Mesothelial cell of epicardium (in vitro differentiated cells): Measurements from ENCODE around the gene NFATC2. TPM values are rescaled to one million over a fixed set of nuclear protein-coding genes. Genes with fewer than 3 reads are reported as not detected.

Experiments used
- DNase-seq, 2 experiments: peaks; one replicate each; pipeline ENCODE4 v3.0.0; 2021; ENCODE audit warnings: low spot score in 2 of 2; ENCODE audit not compliant: unreplicated experiment in 2 of 2
- H3K27ac Mint-ChIP-seq: 2 replicates; pipeline ENCODE4 v1.8.0; 2021; ENCODE audit warnings: mixed read lengths
- H3K27me3 Mint-ChIP-seq: 2 replicates; pipeline ENCODE4 v1.8.0; 2021; ENCODE audit warnings: low read depth, mixed read lengths
- H3K36me3 Mint-ChIP-seq: 2 replicates; pipeline ENCODE4 v1.8.0; 2021; ENCODE audit warnings: mixed read lengths
- H3K4me1 Mint-ChIP-seq: 2 replicates; pipeline ENCODE4 v1.8.0; 2021; ENCODE audit warnings: mixed read lengths
- H3K4me3 Mint-ChIP-seq: 2 replicates; pipeline ENCODE4 v1.8.0; 2021; ENCODE audit warnings: mild to moderate bottlenecking, moderate library complexity, mixed read lengths
- H3K9me3 Mint-ChIP-seq: 2 replicates; pipeline ENCODE4 v1.8.0; 2021; ENCODE audit warnings: mixed read lengths
- CTCF ChIP-seq: fragments of 200-600 bp; sonication (generic); IDR thresholded peaks from one replicate; pipeline ENCODE4 v1.5.0; 2021; ENCODE audit warnings: antibody characterized with exemption; ENCODE audit not compliant: unreplicated experiment
- total RNA-seq: library from RNA; stranded (reverse); gene quantifications from 3 replicates; pipeline ENCODE4 v1.2.1, GENCODE V29; 2021

Gene NFATC2
- total RNA-seq, 1 donor from 2014 or later: 14.0 TPM

- Mint-ChIP-seq H3K27me3 (no peaks in the 10 kb centered on the region), H3K4me3 (no peak overlapping the region), H3K9me3 (no peaks in the 10 kb centered on the region), H3K27ac (peak overlapping the region; percentile 94), H3K36me3 (peaks cover 7% of the 10 kb centered on the region), H3K4me1 (peaks cover 37% of the 10 kb centered on the region)
- TF ChIP-seq CTCF: no peak
- no peak for DNase-seq
Measured at GRCh38 chr20:51447765-51448148, 94.8 kb downstream of the NFATC2 start.

DNA sequence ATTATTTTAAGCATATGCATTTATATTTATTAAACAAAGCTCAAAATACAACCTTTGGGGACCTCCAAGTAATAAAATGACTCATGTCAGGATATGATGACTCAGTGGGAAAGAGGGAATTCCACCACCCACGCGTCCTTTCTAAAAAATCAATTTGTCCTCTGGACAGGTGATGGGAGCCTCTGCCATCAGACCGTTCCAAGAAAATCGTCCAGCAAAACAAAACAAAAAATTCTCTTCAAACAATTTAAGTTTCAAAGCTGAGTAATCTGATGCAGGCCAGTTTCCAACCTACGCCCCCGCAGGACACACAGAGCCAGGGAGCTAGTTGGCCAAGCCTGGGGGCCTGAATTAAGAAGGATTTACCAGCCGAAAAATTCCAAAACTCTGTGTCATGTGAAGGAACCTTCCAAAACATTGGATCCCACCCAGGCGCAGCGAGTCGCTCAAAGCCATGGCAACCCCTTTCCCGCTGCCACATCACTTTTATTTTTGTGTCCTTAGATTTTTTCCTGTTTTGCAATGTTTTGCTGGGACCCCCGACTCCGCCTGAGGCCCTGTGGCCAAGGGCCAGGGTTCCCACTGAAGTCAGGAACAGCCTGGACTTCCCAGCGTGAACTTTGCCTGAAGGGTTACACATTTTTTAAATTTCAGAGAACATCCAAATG lies 95.3 kb downstream of the NFATC2 start:
- Mint-ChIP-seq H3K36me3 (peaks cover 2% of the 10 kb centered on the region), H3K4me3 (no peak overlapping the region), H3K9me3 (no peaks in the 10 kb centered on the region), H3K27me3 (no peaks in the 10 kb centered on the region), H3K27ac (peak overlapping the region; percentile 94), H3K4me1 (peaks cover 37% of the 10 kb centered on the region)
- DNase-seq: peak in 1 of 2 experiments; percentile 56
- no peak for TF ChIP-seq CTCF

DNA sequence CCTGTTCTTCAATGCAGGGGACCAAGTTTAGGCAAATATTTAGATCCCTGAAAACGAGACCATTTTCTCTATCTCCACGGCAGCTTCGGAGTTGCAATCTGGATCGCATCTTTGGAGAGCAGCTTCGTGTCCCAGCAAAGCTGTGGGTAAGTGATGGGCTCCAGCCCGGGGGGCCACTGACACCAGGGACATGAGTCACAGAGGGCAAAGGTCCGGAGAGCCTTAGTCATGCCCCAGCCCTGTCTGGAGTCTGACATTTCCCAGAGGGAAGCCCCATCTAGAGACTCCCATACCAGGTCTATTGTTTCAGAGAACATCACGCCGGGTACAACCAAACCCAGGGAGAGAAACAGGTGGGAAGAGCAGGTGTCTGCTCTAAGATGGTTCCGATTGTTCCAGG lies 95.9 kb downstream of the NFATC2 start:
- Mint-ChIP-seq H3K36me3 (no peaks in the 10 kb centered on the region), H3K27me3 (no peaks in the 10 kb centered on the region), H3K9me3 (no peaks in the 10 kb centered on the region), H3K4me1 (peaks cover 37% of the 10 kb centered on the region), H3K4me3 (no peak overlapping the region), H3K27ac (peak overlapping the region; percentile 86)
- TF ChIP-seq CTCF: no peak
- DNase-seq: no peak

GRCh38 chr20:51446230-51446629 lies 96.3 kb downstream of the NFATC2 start:
- TF ChIP-seq CTCF: no peak
- Mint-ChIP-seq H3K9me3 (no peaks in the 10 kb centered on the region), H3K36me3 (no peaks in the 10 kb centered on the region), H3K27me3 (no peaks in the 10 kb centered on the region), H3K4me1 (peaks cover 37% of the 10 kb centered on the region), H3K4me3 (no peak overlapping the region), H3K27ac (peak overlapping the region; percentile 86)
- no peak for DNase-seq

DNA sequence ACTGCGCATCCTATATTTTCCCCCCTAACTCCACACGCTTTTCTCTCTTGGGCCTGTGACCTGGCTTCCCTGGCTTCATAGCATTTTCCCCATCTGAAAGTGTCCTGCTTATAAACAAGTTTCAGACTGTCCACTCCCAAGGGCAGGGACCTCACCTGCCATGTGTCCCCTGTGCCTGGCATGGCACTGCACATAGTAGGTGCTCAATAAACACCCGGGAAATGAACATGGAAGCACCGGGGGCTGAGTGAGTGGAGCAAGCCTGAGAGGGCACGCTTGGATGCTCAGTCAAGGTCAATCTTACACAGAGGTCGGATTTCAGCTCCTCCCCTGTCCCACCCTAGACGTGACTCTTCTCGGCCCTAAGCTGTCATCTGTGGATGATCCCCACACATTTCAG lies 96.9 kb downstream of the NFATC2 start:
- no peaks in the 10 kb centered on the region for H3K9me3 Mint-ChIP-seq
- H3K27ac Mint-ChIP-seq: no peak overlapping the region
- H3K4me1 Mint-ChIP-seq: peaks cover 36% of the 10 kb centered on the region
- no peaks in the 10 kb centered on the region for H3K36me3 Mint-ChIP-seq
- TF ChIP-seq CTCF: no peak
- DNase-seq: no peak
- H3K27me3 Mint-ChIP-seq: no peaks in the 10 kb centered on the region
- no peak overlapping the region for H3K4me3 Mint-ChIP-seq

GRCh38 chr20:51444922-51445438 lies 97.5 kb downstream of the NFATC2 start:
- peaks cover 36% of the 10 kb centered on the region for H3K4me1 Mint-ChIP-seq
- no peaks in the 10 kb centered on the region for H3K36me3 Mint-ChIP-seq
- H3K27ac Mint-ChIP-seq: peak overlapping the region; percentile 68
- no peaks in the 10 kb centered on the region for H3K9me3 Mint-ChIP-seq
- H3K4me3 Mint-ChIP-seq: no peak overlapping the region
- TF ChIP-seq CTCF: no peak
- H3K27me3 Mint-ChIP-seq: no peaks in the 10 kb centered on the region
- no peak for DNase-seq
